GM18498 (cell line): ENCODE data around the gene PANX1.
"Not testable (repeated sequence)": the region's sequence is repeated elsewhere in the genome, so short reads cannot be mapped to it uniquely, and the experiment has no call there.

Experiments
- ATAC-seq: cut with Tn5 transposase; IDR thresholded peaks from one replicate; pipeline ENCODE4 v1.9.1; 2021; ENCODE audit warnings: mild to moderate bottlenecking, moderate library complexity; ENCODE audit not compliant: unreplicated experiment

PANX1 gene, protein sequence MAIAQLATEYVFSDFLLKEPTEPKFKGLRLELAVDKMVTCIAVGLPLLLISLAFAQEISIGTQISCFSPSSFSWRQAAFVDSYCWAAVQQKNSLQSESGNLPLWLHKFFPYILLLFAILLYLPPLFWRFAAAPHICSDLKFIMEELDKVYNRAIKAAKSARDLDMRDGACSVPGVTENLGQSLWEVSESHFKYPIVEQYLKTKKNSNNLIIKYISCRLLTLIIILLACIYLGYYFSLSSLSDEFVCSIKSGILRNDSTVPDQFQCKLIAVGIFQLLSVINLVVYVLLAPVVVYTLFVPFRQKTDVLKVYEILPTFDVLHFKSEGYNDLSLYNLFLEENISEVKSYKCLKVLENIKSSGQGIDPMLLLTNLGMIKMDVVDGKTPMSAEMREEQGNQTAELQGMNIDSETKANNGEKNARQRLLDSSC

DNA sequence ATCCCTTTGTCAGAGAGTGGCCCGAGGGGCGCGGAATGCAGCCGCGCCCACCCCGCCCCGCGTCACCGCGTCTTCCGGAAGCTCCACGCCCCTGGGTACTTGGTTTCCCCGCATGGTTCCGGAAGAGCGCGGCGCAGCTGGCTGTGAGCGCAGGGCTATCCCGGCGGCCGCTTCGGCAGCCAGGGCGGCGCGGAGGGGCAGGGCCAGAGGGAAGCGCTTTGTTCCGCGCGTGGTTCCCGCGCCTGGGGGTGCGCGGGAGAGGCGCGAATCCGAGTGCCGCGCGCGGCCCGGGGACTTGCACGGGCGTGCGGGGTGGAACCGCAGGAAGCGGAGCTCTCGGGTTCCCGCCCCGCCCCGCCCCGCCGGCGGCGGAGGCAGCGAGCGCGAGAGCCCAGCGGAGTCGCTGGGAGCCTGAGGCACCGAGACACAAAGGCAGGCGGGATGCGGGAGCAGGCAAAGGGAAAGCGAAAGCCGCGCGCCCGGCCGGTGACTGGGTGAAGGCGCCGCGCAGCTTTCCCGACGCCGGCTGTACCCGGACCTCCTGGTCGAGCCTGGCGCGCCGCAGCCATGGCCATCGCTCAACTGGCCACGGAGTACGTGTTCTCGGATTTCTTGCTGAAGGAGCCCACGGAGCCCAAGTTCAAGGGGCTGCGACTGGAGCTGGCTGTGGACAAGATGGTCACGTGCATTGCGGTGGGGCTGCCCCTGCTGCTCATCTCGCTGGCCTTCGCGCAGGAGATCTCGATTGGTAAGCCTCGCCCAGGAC lies at the start of gene PANX1:
TSS of gene PANX1 (plus strand) at position 96 of the 766 bp plus-strand sequence. CDS start at position 568, 472 bp downstream.
- ATAC-seq, result peak; percentile 85

DNA sequence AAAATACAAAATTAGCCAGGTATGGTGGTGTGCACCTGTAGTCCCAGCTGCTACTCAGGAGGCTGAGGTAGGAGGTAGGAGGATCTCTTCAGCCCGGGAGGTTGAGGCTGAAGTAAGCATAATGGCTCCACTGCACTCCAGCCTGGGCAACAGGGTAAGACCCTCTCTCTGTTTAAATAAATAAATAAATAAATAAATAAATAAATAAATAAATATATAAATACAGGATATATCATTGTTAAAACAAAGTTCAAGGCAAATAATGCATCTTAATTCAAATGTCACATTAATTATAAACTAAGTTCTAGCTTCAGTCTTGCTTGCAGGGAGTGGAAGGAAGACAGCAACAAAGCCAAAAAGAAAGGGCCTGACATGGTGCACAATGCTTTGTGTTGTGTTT lies 44.5 kb upstream of the PANX1 start:
- no peak for ATAC-seq

DNA sequence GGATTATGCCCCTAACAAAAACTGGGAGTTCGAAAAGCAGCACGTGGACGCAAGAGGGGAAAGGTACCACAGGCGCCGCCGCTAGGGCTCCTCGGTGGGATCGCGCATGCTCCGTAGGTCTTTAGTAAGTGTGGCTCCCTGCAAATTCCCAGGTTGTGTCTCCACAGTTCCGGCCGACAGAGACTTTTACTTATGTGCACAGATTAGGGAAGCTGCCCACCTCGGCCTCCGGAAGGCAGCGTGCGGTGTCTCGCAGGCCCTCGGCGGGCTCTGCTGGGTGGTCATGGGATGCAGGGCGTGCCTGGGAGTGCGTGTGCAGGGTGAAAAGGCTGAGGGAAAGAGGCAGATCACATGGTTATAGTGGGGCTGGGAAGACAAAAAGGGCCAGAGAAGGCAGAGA lies 39.7 kb upstream of the PANX1 start:
- no peak for ATAC-seq

- ATAC-seq, result no peak
Observed at GRCh38 chr11:94089341-94089740, 39.3 kb upstream of the PANX1 start.

DNA sequence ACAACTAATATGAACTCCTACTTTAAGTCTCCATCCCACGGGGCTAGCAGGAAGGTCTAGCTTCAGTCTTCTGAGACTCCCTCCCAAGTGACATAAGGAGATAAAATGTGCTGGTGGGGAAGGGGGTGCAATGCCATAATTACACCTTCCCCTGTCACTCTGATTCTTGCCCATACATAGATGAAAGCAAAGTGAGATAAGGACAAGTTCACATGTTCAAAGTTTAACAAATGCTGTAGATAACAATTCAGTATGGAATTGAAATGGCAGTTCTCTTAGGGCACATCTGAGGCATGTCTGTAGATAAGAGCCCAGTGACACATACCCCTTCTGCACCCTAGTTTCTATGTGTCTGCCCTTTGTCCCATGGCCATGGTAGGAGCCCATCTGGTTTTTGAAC lies 38.2 kb upstream of the PANX1 start:
- no peak for ATAC-seq

DNA sequence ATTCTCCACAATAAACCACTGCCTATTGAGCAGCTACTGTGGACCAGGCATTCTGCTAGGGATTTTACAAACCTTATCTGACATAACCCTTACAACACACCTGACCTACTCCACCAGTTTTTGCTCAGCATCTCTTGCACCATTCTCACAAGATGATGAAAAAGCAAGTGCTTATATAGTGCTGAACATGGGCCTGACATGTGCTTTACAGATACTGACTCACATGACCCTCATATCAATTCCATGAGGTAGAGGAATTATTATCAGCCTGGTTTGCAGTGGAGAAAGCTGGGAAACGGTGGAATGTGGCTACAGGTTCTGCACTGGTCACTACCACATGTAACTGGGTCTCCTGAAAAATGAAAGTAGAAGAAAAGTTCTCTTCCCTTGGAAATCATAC lies 37.5 kb upstream of the PANX1 start:
- ATAC-seq, result no peak

- ATAC-seq, result no peak
Observed at GRCh38 chr11:94100253-94100652, 28.4 kb upstream of the PANX1 start.

DNA sequence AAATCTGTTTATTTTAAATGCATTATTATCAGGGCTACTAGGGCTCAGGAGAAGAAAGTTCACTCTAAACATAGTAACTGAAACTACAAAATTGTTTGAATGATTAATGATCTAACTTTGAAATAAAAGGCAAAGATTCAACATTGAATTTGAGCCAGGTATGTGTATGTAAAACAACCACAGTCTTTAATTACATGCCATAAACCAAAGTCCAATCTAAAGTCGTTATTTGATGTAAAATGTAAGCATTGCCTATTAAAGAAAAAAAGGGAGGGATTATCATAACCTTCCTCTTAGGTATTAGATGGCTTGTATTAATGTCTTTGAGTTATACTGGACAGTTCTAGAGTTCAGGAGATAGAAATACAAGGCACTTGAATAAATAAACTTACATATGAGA lies 25.2 kb upstream of the PANX1 start:
- ATAC-seq, result no peak

DNA sequence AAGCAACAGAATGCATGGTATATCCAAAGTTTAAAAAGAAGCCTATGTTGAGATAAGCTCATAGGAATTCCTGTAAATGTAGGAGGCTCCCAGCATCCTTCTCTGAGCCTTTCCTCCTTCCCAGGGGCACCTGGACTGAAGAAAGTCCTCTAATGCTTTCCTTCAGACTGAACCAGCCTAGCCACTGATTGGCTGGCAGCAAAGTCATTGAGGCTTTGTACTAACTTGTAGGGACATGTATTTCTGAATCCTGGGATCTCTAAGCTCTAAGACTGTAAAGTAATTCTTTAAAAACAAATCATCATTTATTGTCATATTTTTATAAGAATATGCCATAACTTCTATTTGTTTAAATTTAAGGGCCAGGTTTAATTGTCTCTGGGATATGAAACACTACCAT lies 23.9 kb upstream of the PANX1 start:
- no peak for ATAC-seq

- ATAC-seq, result no peak
Observed at GRCh38 chr11:94106716-94107115, 21.9 kb upstream of the PANX1 start.

DNA sequence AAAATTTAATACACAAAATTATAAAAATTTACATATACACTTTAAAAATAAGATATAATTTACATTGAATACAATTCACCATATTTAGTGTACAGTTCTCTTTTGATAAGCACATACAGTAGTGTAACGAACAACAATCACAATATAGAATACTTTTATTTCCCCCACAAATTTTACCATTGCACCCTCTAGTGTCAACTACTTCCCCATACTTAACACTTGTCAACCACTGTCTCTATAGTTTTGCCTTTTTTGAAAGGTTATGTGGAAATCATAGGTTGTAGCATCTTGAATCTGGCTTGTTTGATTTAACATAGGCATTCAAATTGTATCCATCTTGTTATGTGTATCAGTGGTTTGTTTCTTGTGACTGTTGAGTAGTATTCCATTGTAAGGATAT lies 21.3 kb upstream of the PANX1 start:
- ATAC-seq, result no peak

- ATAC-seq, result no peak
Observed at GRCh38 chr11:94111241-94111640, 17.4 kb upstream of the PANX1 start.

DNA sequence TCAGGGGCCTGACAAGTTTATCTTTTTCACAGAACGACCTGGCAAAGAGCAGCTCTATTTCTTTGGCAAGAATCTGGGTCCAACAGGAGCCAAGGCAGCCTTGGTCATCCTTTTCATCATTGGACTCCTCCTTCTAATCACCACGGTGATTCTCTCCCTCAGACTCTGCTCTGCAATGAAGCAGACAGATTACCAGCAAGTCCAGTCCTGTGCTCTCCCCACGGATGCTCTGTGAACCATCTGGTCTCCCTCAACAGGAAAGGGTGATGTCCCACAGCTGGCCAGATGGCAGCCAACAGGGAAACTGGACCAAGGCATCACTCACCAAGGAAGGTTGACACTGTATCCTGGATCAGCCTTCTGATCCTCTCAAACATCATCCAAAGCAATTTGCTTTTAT lies 17.0 kb upstream of the PANX1 start:
- no peak for ATAC-seq

DNA sequence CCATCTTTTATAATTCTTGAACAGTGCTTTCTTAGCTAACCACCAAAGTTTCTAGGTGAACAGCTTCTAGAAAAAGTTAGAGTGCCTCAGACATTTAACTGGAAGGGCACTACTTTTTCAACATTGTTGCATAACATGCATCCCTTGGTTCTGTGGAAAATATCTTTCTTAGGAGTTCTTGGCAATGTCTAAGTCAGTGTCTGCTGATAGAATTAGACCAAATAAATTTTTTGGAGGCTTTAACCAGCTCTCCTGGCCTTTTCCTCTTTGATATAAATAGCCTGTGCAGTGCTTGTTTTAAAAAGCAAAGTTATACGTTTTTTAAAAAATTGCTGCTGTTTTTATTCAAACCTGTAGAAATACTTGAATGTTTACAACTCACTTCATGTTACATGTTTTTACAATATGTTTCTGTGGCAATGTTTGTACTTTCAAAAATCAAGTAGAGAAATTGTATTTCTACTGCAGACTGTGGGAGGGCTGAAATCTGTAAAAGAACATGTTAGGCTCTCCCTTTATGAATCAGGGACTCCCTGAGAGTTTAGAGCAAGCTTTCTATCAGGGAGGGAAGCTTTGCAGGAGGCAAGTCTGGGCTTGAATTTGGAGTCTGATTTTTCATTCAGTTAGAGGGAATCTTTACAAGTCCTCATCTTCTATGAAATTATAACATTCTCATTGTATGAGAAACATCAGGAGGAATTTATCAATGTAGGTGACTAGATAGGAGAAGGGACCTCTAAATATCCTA lies 16.3 kb upstream of the PANX1 start:
- ATAC-seq, result no peak

DNA sequence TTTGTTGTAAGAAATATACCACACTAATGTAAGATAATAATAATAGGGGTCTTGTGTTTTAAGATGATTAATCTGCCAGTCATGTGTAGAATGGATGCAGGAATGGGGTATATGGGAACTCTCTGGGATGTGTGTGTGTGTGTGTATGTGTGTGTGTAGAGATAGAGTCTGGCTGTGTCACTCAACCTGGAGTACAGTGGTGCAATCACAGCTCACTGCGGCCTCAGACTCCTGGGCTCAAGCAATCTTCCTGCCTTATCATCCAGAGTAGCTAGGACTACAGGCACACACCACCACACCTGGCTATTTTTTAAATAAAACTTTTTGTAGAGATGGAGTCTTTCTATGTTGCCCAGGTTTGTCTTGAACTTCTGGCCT lies 11.5 kb upstream of the PANX1 start:
- ATAC-seq, result no peak

DNA sequence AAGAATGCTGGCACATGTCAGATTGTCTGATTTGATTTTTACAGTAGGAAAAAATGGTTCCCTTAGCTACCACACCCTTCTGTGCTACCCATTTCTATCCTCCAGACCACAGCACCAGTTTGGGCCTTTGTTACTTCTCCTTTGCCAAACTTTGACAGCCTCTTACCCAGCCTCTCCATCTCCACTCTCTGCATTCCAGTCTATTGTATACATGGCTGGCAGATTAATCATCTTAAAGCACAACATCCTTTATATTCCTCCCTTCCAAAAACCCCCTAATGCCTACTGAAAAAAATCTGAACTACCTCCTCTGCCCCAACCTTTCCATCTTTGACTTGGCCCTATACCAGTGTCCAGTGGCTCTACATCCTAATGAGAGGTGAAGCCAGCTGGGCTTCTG lies 10.8 kb upstream of the PANX1 start:
- ATAC-seq, result no peak

DNA sequence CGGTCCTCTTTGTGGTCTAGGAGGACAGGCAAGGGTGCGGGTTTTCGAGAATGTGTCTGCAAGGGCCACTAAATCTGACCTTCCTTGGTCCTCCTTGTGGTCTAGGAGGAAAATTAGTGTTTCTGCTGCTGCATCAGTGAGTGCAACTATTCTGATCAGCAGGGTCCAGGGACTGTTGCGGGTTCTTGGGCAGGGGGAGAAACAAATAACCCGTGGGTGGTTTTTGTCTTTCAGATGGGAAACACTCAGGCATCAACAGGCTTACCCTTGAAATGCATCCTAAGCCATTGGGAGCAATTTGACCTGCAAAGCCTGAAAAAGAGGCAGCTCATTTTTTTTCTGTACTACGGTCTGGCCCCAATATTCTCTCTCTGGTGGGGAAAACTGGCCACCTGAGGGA lies 9.0 kb upstream of the PANX1 start:
- not testable (repeated sequence) for ATAC-seq

DNA sequence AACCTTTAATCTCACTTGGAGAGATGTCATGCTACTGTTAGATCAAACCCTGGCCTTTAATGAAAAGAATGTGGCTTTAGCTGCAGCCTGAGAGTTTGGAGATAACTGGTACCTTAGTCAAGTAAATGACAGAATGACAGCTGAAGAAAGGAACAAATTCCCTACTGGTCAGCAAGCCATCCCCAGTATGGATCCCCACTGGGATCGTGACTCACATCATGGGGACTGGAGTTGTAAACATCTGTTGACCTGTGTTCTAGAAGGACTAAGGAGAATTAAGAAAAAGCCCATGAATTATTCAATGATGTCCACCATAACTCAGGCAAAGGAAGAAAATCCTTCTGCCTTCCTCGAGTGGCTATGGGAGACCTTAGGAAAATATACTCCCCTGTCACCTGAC lies 8.1 kb upstream of the PANX1 start:
- not testable (repeated sequence) for ATAC-seq

GRCh38 chr11:94120946-94121345 lies 7.7 kb upstream of the PANX1 start:
- no peak for ATAC-seq

DNA sequence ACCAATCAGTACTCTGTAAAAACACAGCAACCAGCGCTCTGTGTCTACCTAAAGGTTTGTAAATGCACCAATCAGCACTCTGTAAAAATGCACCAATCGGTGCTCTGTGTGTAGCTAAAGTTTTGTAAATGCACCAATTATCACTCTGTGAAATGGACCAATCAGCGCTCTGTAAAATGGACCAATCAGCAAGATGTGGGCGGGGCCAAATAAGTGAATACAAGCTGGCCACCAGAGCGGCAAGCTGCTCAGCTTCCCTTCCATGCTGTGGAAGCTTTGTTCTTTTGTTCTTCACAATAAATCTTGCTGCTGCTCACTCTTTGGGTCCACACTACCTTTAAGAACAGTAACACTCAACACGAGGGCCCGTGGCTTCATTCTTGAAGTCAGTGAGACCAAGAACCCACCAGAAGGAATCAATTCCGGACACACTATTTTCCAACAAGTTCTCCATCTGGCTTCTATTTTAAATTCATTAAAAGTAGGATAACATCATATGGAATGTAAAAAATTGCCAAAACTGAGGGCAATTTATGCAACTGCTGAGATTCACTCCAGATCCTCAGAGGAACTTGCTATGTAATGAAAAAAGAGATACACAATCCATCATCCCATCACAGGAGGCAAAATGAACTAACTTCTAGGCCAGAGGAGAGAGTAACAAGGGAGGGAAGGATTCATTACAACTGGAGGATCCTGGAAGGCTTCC lies 3.1 kb upstream of the PANX1 start:
- no peak for ATAC-seq

GRCh38 chr11:94127638-94128037 lies 1.0 kb upstream of the PANX1 start:
- no peak for ATAC-seq
